Vagina (tissue), 2 donors: ENCODE data around the gene ATR. TPM values are rescaled to one million over a fixed set of nuclear protein-coding genes. Genes with fewer than 3 reads are reported as not detected.
A peak's percentile ranks its signal among the peaks of the same experiment; 100 is the strongest.

Experiments used
- DNase-seq, 2 donors: peaks; one replicate each; pipeline ENCODE4 v3.0.0-alpha.2; 2017; ENCODE audit errors: extremely low spot score in 2 of 2
- H3K27ac ChIP-seq: fragments of 200-600 bp; sonication (generic); one replicate; pipeline ENCODE4 v1.5.1; 2019
- H3K27me3 ChIP-seq: fragments of 200-600 bp; sonication (generic); one replicate; pipeline ENCODE4 v1.5.1; 2019
- H3K36me3 ChIP-seq, 2 donors: fragments of 200-600 bp; sonication (generic); one replicate each; pipeline ENCODE4 v1.5.1; 2017 to 2019
- H3K4me1 ChIP-seq: fragments of 200-600 bp; sonication (generic); one replicate; pipeline ENCODE4 v1.5.1; 2019
- H3K4me3 ChIP-seq, 2 donors: fragments of 200-600 bp; sonication (generic); 1 replicate in 1 of 2; 2 replicates in 1 of 2; pipeline ENCODE4 v1.5.1; 2016 to 2019
- H3K9me3 ChIP-seq: fragments of 200-600 bp; sonication (generic); one replicate; pipeline ENCODE4 v1.5.1; 2019
- CTCF ChIP-seq, 3 experiments: fragments of 450-650 bp in 2 of 3; fragments of 200-600 bp in 1 of 3; sonication (generic) in 1 of 3; IDR thresholded peaks; one replicate each; pipeline ENCODE4 v1.5.1; 2017 to 2019; ENCODE audit warnings: antibody characterized with exemption in 3 of 3, mild to moderate bottlenecking in 2 of 3, moderate library complexity in 2 of 3
- POLR2A ChIP-seq, 2 donors: fragments of 450-650 bp; IDR thresholded peaks; one replicate each; pipeline ENCODE4 v1.6.1; 2017; ENCODE audit warnings: antibody characterized with exemption in 2 of 2, mild to moderate bottlenecking in 2 of 2, moderate library complexity in 2 of 2
- POLR2AphosphoS5 ChIP-seq, 2 donors: sonication (generic); formaldehyde crosslinking; IDR thresholded peaks; one replicate each; pipeline ENCODE4 v1.9.0; 2017; ENCODE audit warnings: antibody characterized with exemption in 2 of 2, mild to moderate bottlenecking in 2 of 2, low read depth in 1 of 2; ENCODE audit not compliant: insufficient read depth in 1 of 2
- intact Hi-C: fragments of 100-400 bp; cut with DNase I; formaldehyde crosslinking; loops from one replicate; pipeline ENCODE4 v1.15.1; 2023
- total RNA-seq: library from RNA; depleted of rRNA; stranded (reverse); fragments of >200 nt; gene quantifications from one replicate; pipeline ENCODE4 v1.2.3, GENCODE V29; 2016

ATR gene
- total RNA-seq = 22.6 TPM

GRCh38 chr3:142578329-142579223 is at the start of gene ATR:
Gene ATR, minus strand, starts transcription at chr3:142578733. Its CDS starts 29 bp downstream, at chr3:142578704.
- Histone ChIP-seq H3K27ac (peak within 1 kb of the TSS; percentile 94), H3K9me3 (no peaks in the 10 kb centered on the region), H3K27me3 (no peaks in the 10 kb centered on the region), H3K36me3 (no peaks in the 10 kb centered on the region), H3K4me1 (peaks cover 33% of the 10 kb centered on the region), H3K4me3 (peak within 1 kb of the TSS; percentile 94 to 99)
- peak in 1 of 2 donors; percentile 94 for DNase-seq
- TF ChIP-seq POLR2AphosphoS5 (IDR thresholded peaks at IDR 0.05; ENCODE audit: insufficient read depth in 1 of 2, low read depth in 1 of 2) (peak; percentile 95 to 98), CTCF (IDR thresholded peaks at IDR 0.05) (peak in 1 of 3 experiments; percentile 19), POLR2A (IDR thresholded peaks at IDR 0.05) (peak in 1 of 2 donors; percentile 50)
- intact Hi-C loops = no loop called here

GRCh38 chr3:142626971-142627370 is 48.4 kb upstream of the ATR start:
- Histone ChIP-seq H3K9me3 (no peaks in the 10 kb centered on the region), H3K4me1 (no peaks in the 10 kb centered on the region), H3K27ac (no peak overlapping the region), H3K36me3 (no peaks in the 10 kb centered on the region), H3K4me3 (no peak overlapping the region), H3K27me3 (no peaks in the 10 kb centered on the region)
- TF ChIP-seq POLR2AphosphoS5 (IDR thresholded peaks at IDR 0.05; ENCODE audit: insufficient read depth in 1 of 2, low read depth in 1 of 2) (no peak), CTCF (IDR thresholded peaks at IDR 0.05) (no peak), POLR2A (IDR thresholded peaks at IDR 0.05) (no peak)
- DNase-seq = no peak
- intact Hi-C loops = no loop called here

GRCh38 chr3:142625153-142625440 is 46.6 kb upstream of the ATR start:
- H3K27me3 ChIP-seq = no peaks in the 10 kb centered on the region
- H3K4me1 ChIP-seq = no peaks in the 10 kb centered on the region
- intact Hi-C loops = no loop called here
- TF ChIP-seq POLR2A (IDR thresholded peaks at IDR 0.05) (no peak), CTCF (IDR thresholded peaks at IDR 0.05) (no peak), POLR2AphosphoS5 (IDR thresholded peaks at IDR 0.05; ENCODE audit: insufficient read depth in 1 of 2, low read depth in 1 of 2) (no peak)
- no peak for DNase-seq
- H3K27ac ChIP-seq = no peak overlapping the region
- no peak overlapping the region for H3K4me3 ChIP-seq
- H3K36me3 ChIP-seq = no peaks in the 10 kb centered on the region
- no peaks in the 10 kb centered on the region for H3K9me3 ChIP-seq

- no peaks in the 10 kb centered on the region for H3K9me3 ChIP-seq
- no peak for DNase-seq
- intact Hi-C loops = no loop called here
- H3K4me1 ChIP-seq = no peaks in the 10 kb centered on the region
- H3K4me3 ChIP-seq = no peak overlapping the region
- TF ChIP-seq CTCF (IDR thresholded peaks at IDR 0.05) (no peak), POLR2A (IDR thresholded peaks at IDR 0.05) (no peak), POLR2AphosphoS5 (IDR thresholded peaks at IDR 0.05; ENCODE audit: insufficient read depth in 1 of 2, low read depth in 1 of 2) (no peak)
- no peak overlapping the region for H3K27ac ChIP-seq
- no peaks in the 10 kb centered on the region for H3K36me3 ChIP-seq
- H3K27me3 ChIP-seq = no peaks in the 10 kb centered on the region
Observed at GRCh38 chr3:142624341-142625152, 46.0 kb upstream of the ATR start.
